Muscle of back (tissue), 11 donors: ENCODE data around the gene DCTD. TPM values are rescaled to one million over a fixed set of nuclear protein-coding genes. Genes with fewer than 3 reads are reported as not detected.

Source experiments
- DNase-seq, 3 donors: peaks; one replicate each; pipeline versions ENCODE4 v3.0.0 to v3.0.0-alpha.2; 2013
- polyA plus RNA-seq, 10 donors: library from polyadenylated mRNA; unstranded; fragments of 120-200 nt; gene quantifications; one replicate each; pipeline ENCODE4 v1.2.1, GENCODE V29; 2013; ENCODE audit not compliant: insufficient read length in 10 of 10

The DCTD gene
- polyA plus RNA-seq, 10 donors, result 58.9 to 80.7 (median 67.1) TPM

GRCh38 chr4:182845618-182846017, 71.6 kb downstream of the DCTD start:
- DNase-seq, result no peak

GRCh38 chr4:182843808-182844325, 73.3 kb downstream of the DCTD start:
- no peak for DNase-seq

- no peak for DNase-seq
Observed at GRCh38 chr4:182842759-182843390, 74.3 kb downstream of the DCTD start.

DNA sequence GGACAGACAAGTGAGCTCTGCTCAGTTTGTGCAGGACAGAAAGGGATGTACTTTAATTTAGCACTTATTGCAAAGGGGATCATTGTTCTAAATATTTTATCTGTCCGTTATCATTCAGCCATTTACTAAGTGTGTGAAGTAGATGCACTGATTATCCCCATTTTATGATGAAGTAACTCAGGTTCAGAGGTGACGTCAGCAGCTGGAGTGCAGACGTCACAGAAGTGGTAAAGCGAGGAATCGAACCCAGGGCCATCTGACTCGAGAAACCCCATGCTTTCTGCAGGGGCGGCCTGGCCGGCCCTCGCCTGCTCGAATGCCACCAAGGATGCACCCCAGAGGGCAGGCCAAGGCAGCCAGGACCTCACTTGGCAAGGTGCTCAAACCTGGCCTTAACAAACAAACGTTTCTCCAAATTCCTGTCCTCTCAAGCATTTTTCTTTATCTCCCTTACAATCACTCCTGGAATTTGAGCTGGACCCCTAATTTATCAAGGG, 75.0 kb downstream of the DCTD start:
- no peak for DNase-seq

DNA sequence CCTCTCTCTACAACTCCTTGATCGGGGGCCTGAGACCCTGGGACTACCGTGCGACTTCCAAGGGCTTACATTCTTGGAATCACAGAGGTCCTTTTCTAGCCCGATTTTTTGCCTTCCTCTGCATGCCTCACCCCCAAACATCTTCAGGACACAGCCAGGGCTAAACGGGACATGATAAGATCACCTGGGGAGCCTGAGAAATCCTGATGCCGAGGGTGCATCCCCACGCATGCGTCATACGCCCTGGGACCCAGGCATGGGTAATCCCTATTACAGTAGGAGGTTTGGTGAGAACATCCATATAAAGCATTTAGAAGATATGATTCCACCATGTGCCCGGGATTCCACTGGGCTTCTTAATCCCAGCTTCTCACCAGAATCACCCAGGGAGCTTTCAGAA, 77.1 kb downstream of the DCTD start:
- no peak for DNase-seq

Other genes with a start within 250 kb of the DCTD start
- gene WWC2, start 181.9 kb upstream of the DCTD start, polyA plus RNA-seq, result 10 to 100 TPM; 16.8 to 26.3 (median 21.0) TPM